T-cell (primary cell): ENCODE data around the gene KIF12. TPM values are rescaled to one million over a fixed set of nuclear protein-coding genes. Genes with fewer than 3 reads are reported as not detected.
A peak's percentile ranks its signal among the peaks of the same experiment; 100 is the strongest.

Source experiments
- ATAC-seq, 4 experiments: fragments of 200-7000 bp in 3 of 4; fragments of 150-1000 bp in 1 of 4; cut with Tn5 transposase; replicated peaks in 1 of 4; 1 replicate in 3 of 4; 2 replicates in 1 of 4; pipeline ENCODE4 v1.10.0; 2021; ENCODE audit warnings: moderate library complexity in 3 of 4, mild to moderate bottlenecking in 2 of 4, moderate number of reproducible peaks in 1 of 4
- CTCF ChIA-PET, 2 donors: fragments of 300-600 bp; sonication (Branson Sonifier 250); formaldehyde crosslinking; loops; one replicate each; lab custom pipeline; 2022; ENCODE audit warnings: antibody characterized with exemption in 2 of 2; lab: Charles Lee
- POLR2A ChIA-PET, 2 donors: fragments of 300-600 bp; sonication (Branson Sonifier 250); formaldehyde crosslinking; loops; one replicate each; lab custom pipeline; 2022; ENCODE audit warnings: antibody characterized with exemption in 2 of 2; lab: Charles Lee
- DNase-seq, 35 experiments: peaks; one replicate each; pipeline versions ENCODE4 v3.0.0 to v3.0.0-alpha.2; 2013 to 2023
- H3K27ac ChIP-seq: one replicate; pipeline ENCODE4 v1.5.1; 2013; ENCODE audit warnings: low read length
- H3K27me3 ChIP-seq, 2 experiments: replicated peaks in 1 of 2; 1 replicate in 1 of 2; 2 replicates in 1 of 2; pipeline versions ENCODE4 v1.6.1 to v1.7.0; 2013; ENCODE audit warnings: low read length in 1 of 2, mixed read lengths in 1 of 2; ENCODE audit not compliant: control insufficient read depth in 2 of 2, insufficient read depth in 2 of 2; ENCODE audit errors: extremely low read depth in 1 of 2
- H3K36me3 ChIP-seq, 2 donors: 1 replicate in 1 of 2; 2 replicates in 1 of 2; pipeline versions ENCODE4 v1.6.1 to v1.7.0; 2013; ENCODE audit warnings: low read length in 1 of 2; ENCODE audit not compliant: control insufficient read depth in 2 of 2, insufficient read depth in 1 of 2; ENCODE audit errors: extremely low read depth in 1 of 2
- H3K4me1 ChIP-seq, 2 experiments: 1 replicate in 1 of 2; 2 replicates in 1 of 2; pipeline versions ENCODE4 v1.6.1 to v1.7.0; 2013; ENCODE audit warnings: low read length in 2 of 2, mixed read lengths in 1 of 2; ENCODE audit not compliant: insufficient read depth in 2 of 2, control insufficient read depth in 1 of 2; ENCODE audit errors: extremely low read depth in 1 of 2
- H3K4me3 ChIP-seq, 2 donors: 1 replicate in 1 of 2; 2 replicates in 1 of 2; pipeline versions ENCODE4 v1.5.1 to v1.7.0; 2013; ENCODE audit warnings: mild to moderate bottlenecking in 2 of 2, low read length in 1 of 2, moderate library complexity in 1 of 2; ENCODE audit not compliant: control insufficient read depth in 1 of 2; ENCODE audit errors: extremely low read depth in 1 of 2
- H3K9me3 ChIP-seq: 2 replicates; pipeline ENCODE4 v1.7.0; 2013
- H3K27ac Mint-ChIP-seq, 2 donors: one replicate each; pipeline ENCODE4 v1.8.0; 2020 to 2021; ENCODE audit warnings: mild to moderate bottlenecking in 2 of 2, mixed read lengths in 2 of 2
- H3K27me3 Mint-ChIP-seq, 2 donors: one replicate each; pipeline ENCODE4 v1.8.0; 2021 to 2022; ENCODE audit warnings: mixed read lengths in 2 of 2
- H3K36me3 Mint-ChIP-seq: one replicate; pipeline ENCODE4 v1.8.0; 2021; ENCODE audit warnings: mixed read lengths
- H3K4me1 Mint-ChIP-seq, 3 donors: one replicate each; pipeline ENCODE4 v1.8.0; 2020 to 2022; ENCODE audit warnings: mixed read lengths in 3 of 3, mild to moderate bottlenecking in 1 of 3
- H3K4me3 Mint-ChIP-seq, 3 donors: one replicate each; pipeline ENCODE4 v1.8.0; 2020 to 2022; ENCODE audit warnings: mild to moderate bottlenecking in 3 of 3, mixed read lengths in 3 of 3, moderate library complexity in 3 of 3
- H3K9me3 Mint-ChIP-seq, 3 donors: one replicate each; pipeline ENCODE4 v1.8.0; 2020 to 2022; ENCODE audit warnings: mixed read lengths in 3 of 3
- WGBS: methylation state at CpG from one replicate; pipeline ENCODE4 v1.1.5; 2013; ENCODE audit warnings: missing lambda C conversion rate; ENCODE audit not compliant: insufficient coverage; 5-methylcytosine and 5-hydroxymethylcytosine counted together
- total RNA-seq, 35 experiments: library from RNA in 6 of 35; stranded (reverse) in 6 of 35; fragments of 120-200 nt in 1 of 35; gene quantifications; one replicate each; pipeline versions ENCODE4 v1.2.1 to v1.2.4 and lab custom pipeline; 2013 to 2026

Gene KIF12
- total RNA-seq, 5 donors from 2014 or later (not counting 1 experiment from before 2014, with no cell fraction given): 0.10 TPM; not detected in 4

DNA sequence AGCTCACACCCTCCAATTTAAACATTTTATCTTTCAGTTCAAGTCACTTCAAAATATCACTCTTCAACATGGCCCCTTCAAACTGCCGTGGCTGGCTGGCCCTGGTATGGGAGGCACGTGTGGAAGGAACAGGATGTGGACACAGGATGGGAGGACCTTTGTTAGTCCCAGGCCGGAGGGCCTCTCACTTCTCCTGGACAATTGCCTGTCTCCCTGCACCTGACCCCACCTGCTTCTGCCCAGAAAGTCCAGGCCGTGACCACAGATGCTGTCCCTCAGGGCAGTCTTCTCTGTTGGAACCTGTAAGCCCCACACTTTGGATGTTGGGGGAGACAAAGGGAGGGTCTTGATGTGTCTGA lies 40.4 kb downstream of the KIF12 start:
- ATAC-seq (no peak), DNase-seq (no peak)
- H3K27me3 Mint-ChIP-seq: peaks cover 16 to 18% of the 10 kb centered on the region in 2 donors
- no peaks in the 10 kb centered on the region for H3K4me1 Mint-ChIP-seq
- Histone ChIP-seq H3K36me3 (no peaks in the 10 kb centered on the region), H3K9me3 (no peaks in the 10 kb centered on the region), H3K4me3 (no peak overlapping the region), H3K4me1 (no peaks in the 10 kb centered on the region), H3K27ac (no peak overlapping the region), H3K27me3 (peaks cover 0 to 19% of the 10 kb centered on the region in 2 experiments)
- no peak overlapping the region for H3K27ac Mint-ChIP-seq
- H3K4me3 Mint-ChIP-seq: no peak overlapping the region
- ChIA-PET CTCF (no interaction called here), POLR2A (no interaction called here)
- no peaks in the 10 kb centered on the region for H3K9me3 Mint-ChIP-seq
- 100% methylated on average over 1 of the region's 4 CpGs for WGBS
- H3K36me3 Mint-ChIP-seq: no peaks in the 10 kb centered on the region

DNA sequence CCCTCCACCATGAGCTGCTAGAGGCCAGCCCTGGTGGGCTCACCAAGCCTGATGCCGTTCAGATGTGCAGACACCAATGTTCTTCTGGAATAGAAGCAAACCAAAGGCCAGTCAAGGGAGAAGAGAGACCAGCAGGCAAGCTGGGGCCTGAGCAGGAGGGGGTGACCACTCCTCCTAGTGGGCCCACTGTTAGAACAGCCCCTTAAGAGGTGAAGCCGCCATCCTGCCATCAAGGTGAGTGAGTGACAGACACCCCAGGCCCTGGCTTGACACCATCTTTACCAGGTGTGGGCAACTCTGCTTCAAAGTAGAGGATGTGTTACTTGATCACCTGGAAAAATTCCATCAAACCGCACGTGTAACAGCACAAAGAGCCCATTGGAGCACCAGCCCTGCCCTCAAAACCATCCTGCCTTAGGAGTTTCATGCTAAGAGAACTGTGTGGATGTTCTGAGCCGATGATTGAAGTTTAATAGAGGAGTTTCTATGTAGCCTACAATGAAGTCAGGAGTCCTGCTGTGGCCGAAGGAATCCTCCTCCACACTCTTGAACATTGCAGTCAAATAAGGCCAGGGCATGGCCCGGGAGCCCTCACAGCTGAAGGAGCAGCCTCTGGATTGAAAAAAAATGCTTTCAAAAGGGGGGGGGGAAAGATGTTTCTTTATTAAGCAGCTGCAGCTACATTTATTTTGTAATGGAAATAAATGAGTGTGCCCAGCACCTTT lies 41.8 kb downstream of the KIF12 start:
- H3K36me3 Mint-ChIP-seq: no peaks in the 10 kb centered on the region
- ChIA-PET POLR2A (no interaction called here), CTCF (no interaction called here)
- ATAC-seq (no peak), DNase-seq (no peak)
- Histone ChIP-seq H3K4me3 (no peak overlapping the region), H3K4me1 (no peaks in the 10 kb centered on the region), H3K36me3 (no peaks in the 10 kb centered on the region), H3K27ac (no peak overlapping the region), H3K9me3 (no peaks in the 10 kb centered on the region), H3K27me3 (peaks cover 0 to 13% of the 10 kb centered on the region in 2 experiments)
- H3K4me3 Mint-ChIP-seq: no peak overlapping the region
- no peaks in the 10 kb centered on the region for H3K9me3 Mint-ChIP-seq
- 17% methylated on average over 1 of the region's 7 CpGs for WGBS
- no peak overlapping the region for H3K27ac Mint-ChIP-seq
- H3K27me3 Mint-ChIP-seq: peaks cover 6 to 9% of the 10 kb centered on the region in 2 donors
- no peaks in the 10 kb centered on the region for H3K4me1 Mint-ChIP-seq

DNA sequence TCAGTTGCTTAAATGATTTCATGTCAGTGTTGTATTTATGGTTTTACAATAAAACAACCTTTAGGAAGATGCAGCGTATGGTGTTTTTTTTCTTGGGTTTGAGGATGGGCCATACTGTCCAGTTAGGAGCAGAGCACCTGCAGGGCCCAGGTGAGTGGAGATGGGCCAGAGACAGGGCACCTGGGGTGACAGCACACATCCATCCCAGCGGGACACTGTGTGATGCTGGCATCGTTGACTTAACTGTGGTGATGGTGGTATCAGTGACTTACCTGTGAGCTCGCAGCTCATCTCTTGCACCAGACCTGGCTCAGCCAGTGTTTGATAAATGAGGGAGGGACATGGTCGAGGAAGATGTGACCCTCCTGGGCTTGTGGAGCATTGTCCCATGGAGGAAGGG lies 42.6 kb downstream of the KIF12 start:
- no peak overlapping the region for H3K27ac ChIP-seq
- H3K36me3 ChIP-seq: no peaks in the 10 kb centered on the region
- Mint-ChIP-seq H3K27ac (no peak overlapping the region), H3K9me3 (no peaks in the 10 kb centered on the region), H3K4me1 (no peaks in the 10 kb centered on the region), H3K36me3 (no peaks in the 10 kb centered on the region), H3K27me3 (peaks cover 0 to 2% of the 10 kb centered on the region in 2 donors), H3K4me3 (no peak overlapping the region)
- H3K9me3 ChIP-seq: no peaks in the 10 kb centered on the region
- no peaks in the 10 kb centered on the region for H3K4me1 ChIP-seq
- WGBS: 86% methylated on average over 2 of the region's 5 CpGs
- no peak for ATAC-seq
- peaks cover 0 to 13% of the 10 kb centered on the region in 2 experiments for H3K27me3 ChIP-seq
- DNase-seq: no peak
- H3K4me3 ChIP-seq: no peak overlapping the region
- CTCF ChIA-PET: no interaction called here
- POLR2A ChIA-PET: no interaction called here

DNA sequence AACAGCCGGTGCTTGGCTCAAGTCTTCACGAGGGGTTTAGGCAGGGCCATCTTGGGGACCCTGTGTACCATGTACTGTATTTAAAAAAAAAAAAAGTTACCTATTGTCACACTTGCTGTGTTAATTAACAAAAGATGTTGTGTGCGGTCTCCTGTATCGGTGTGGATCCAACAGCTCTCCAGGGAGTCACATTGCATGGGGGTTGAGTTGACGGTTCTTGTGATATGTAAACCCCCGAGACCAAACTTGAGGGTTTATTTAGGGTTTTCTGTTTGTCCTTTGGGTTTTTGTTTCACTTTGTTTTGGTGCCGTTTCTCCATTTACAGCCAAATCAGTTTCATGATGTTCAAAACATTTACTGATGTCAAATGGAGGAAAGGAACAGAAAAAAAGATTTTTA lies 43.2 kb downstream of the KIF12 start:
- ChIA-PET CTCF (interaction anchor here in 1 of 2 donors (0.6 kb wide), 1 partner anchor 52 kb away, joined by 7 read pairs; no protein-coding TSS in a partner anchor), POLR2A (no interaction called here)
- H3K27me3 Mint-ChIP-seq: peaks cover 0 to 2% of the 10 kb centered on the region in 2 donors
- H3K4me1 ChIP-seq: no peaks in the 10 kb centered on the region
- WGBS: no CpG with 5 or more reads among the region's 7 CpGs
- no peak overlapping the region for H3K27ac ChIP-seq
- H3K9me3 Mint-ChIP-seq: no peaks in the 10 kb centered on the region
- DNase-seq (no peak), ATAC-seq (no peak)
- no peak overlapping the region for H3K4me3 ChIP-seq
- H3K9me3 ChIP-seq: no peaks in the 10 kb centered on the region
- no peak overlapping the region for H3K4me3 Mint-ChIP-seq
- H3K36me3 ChIP-seq: no peaks in the 10 kb centered on the region
- H3K27ac Mint-ChIP-seq: no peak overlapping the region
- H3K4me1 Mint-ChIP-seq: no peaks in the 10 kb centered on the region
- H3K36me3 Mint-ChIP-seq: no peaks in the 10 kb centered on the region
- H3K27me3 ChIP-seq: peaks cover 0 to 9% of the 10 kb centered on the region in 2 experiments

DNA sequence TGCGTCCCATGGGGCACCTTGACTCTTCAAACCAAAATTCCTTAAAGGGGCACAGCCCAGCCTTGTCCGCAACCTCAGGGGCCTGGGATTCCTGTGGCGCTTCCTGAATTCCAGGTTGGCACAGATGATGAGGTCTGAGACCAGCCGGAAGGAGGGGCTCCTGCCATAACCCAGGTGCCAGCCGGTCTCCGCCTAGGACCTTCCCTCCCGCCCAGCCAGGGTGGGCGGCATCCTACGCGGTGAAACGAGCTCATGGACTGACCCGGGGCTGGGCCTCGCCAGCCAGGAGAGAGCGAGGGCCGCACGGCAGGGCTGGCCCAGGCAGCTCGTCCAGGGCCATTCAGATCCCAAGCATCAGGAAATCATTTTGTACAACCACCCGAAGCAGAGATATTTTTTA lies 44.0 kb downstream of the KIF12 start:
- Histone ChIP-seq H3K27ac (no peak overlapping the region), H3K9me3 (no peaks in the 10 kb centered on the region), H3K4me1 (no peaks in the 10 kb centered on the region), H3K27me3 (peaks cover 0 to 4% of the 10 kb centered on the region in 2 experiments), H3K36me3 (no peaks in the 10 kb centered on the region), H3K4me3 (no peak overlapping the region)
- Mint-ChIP-seq H3K4me3 (no peak overlapping the region), H3K27ac (no peak overlapping the region), H3K27me3 (peaks cover 0 to 2% of the 10 kb centered on the region in 2 donors), H3K4me1 (no peaks in the 10 kb centered on the region), H3K36me3 (peaks cover 4% of the 10 kb centered on the region), H3K9me3 (no peaks in the 10 kb centered on the region)
- CTCF ChIA-PET: no interaction called here
- DNase-seq: peak in 1 of 35 experiments; percentile 16
- 90% methylated on average over 17 of the region's 18 CpGs for WGBS
- POLR2A ChIA-PET: no interaction called here
- no peak for ATAC-seq

DNA sequence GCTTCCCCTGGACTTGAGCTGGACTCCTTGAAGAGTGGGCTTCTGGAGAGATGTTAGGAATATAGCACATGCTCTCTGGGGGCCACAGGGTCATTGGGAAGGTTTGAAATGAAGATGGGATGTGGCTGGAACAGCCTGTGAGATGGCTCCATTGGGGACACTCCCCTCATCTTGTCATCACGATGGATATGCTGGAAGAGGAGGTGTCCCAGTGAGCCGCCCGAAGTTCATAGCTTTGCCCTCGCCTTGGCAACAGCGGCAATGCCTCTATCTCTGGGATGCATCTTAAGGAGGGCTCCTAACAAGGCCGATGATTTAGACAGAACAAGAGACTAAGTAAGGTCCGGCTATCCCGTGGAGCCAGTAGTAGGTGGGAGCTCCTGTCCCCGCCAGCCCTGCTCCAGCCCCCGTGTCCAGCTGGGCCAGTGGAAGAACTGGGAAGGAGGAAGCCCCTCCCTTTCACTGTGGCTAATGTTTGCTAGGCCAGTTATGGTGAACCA lies 44.9 kb downstream of the KIF12 start:
- H3K4me1 ChIP-seq: no peaks in the 10 kb centered on the region
- H3K27me3 ChIP-seq: peaks cover 0 to 4% of the 10 kb centered on the region in 2 experiments
- CTCF ChIA-PET: no interaction called here
- Mint-ChIP-seq H3K9me3 (no peaks in the 10 kb centered on the region), H3K36me3 (peaks cover 4% of the 10 kb centered on the region), H3K4me3 (no peak overlapping the region), H3K4me1 (no peaks in the 10 kb centered on the region), H3K27me3 (peaks cover 0 to 2% of the 10 kb centered on the region in 2 donors), H3K27ac (no peak overlapping the region)
- H3K36me3 ChIP-seq: no peaks in the 10 kb centered on the region
- DNase-seq: peak in 1 of 35 experiments; percentile 7
- no peak for ATAC-seq
- POLR2A ChIA-PET: no interaction called here
- H3K4me3 ChIP-seq: no peak overlapping the region
- H3K9me3 ChIP-seq: no peaks in the 10 kb centered on the region
- H3K27ac ChIP-seq: no peak overlapping the region
- WGBS: 71% methylated on average over 8 of the region's 10 CpGs
